ENCODE results near the gene KRT84.

KRT84 gene

DNA sequence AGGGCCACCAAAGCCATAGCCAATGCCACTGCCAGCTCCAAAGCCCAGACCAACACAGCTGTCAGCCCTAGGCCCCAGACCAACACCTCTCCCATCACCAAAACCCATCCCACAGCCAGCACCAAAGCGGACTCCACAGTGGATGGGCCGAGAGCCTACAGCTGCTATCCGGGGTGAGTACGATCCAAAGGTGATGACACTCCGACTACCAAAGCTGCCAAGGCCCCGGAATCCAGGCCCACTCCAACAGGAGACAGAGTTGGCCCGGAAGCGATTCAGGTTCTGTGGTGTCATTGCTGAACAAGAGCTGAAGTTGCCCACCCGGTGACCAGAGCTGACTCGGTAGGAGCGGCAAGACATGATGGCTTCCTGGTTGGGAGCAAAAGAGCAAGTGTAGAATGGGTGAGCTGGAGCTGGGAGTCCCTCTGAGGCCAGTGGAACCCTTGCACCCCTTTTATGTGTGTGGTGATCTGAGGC is at the start of gene KRT84:
KRT84 (minus strand) TSS at position 427 of the 477 bp plus-strand sequence; CDS start at position 360, 67 bp downstream.
- Histone ChIP-seq H3K27ac (ENCODE audit: extremely low read depth, low read depth, low read length) (no peak within 1 kb of the TSS), H3K9me3 (ENCODE audit: control insufficient read depth, insufficient read depth, low read depth, low read length) (no peaks in the 10 kb centered on the region), H3K4me1 (ENCODE audit: control insufficient read depth, insufficient read depth, low read length) (no peaks in the 10 kb centered on the region), H3K36me3 (ENCODE audit: control insufficient read depth in 2 of 2, insufficient read depth in 1 of 2, low read length in 2 of 2) (no peaks in the 10 kb centered on the region), H3K4me3 (ENCODE audit: low read depth, low read length) (no peak within 1 kb of the TSS)
- ChIA-PET POLR2A (no interaction called here), CTCF (interaction anchor here (0.5 to 2.1 kb wide), 13 partner anchors 9 to 500 kb away, joined by 3 to 10 read pairs (median 4); no protein-coding TSS in a partner anchor)
- TF ChIP-seq ZNF335 (tag by site-specific recombination; conservative IDR thresholded peaks at IDR 0.05) (no peak), ZNF184 (tag by site-specific recombination; IDR thresholded peaks at IDR 0.05) (no peak), ZNF18 (tag by site-specific recombination; IDR thresholded peaks at IDR 0.05) (no peak), ZBTB21 (tag by site-specific recombination; IDR thresholded peaks at IDR 0.05) (no peak), KLF16 (tag by site-specific recombination; IDR thresholded peaks at IDR 0.05) (no peak)

DNA sequence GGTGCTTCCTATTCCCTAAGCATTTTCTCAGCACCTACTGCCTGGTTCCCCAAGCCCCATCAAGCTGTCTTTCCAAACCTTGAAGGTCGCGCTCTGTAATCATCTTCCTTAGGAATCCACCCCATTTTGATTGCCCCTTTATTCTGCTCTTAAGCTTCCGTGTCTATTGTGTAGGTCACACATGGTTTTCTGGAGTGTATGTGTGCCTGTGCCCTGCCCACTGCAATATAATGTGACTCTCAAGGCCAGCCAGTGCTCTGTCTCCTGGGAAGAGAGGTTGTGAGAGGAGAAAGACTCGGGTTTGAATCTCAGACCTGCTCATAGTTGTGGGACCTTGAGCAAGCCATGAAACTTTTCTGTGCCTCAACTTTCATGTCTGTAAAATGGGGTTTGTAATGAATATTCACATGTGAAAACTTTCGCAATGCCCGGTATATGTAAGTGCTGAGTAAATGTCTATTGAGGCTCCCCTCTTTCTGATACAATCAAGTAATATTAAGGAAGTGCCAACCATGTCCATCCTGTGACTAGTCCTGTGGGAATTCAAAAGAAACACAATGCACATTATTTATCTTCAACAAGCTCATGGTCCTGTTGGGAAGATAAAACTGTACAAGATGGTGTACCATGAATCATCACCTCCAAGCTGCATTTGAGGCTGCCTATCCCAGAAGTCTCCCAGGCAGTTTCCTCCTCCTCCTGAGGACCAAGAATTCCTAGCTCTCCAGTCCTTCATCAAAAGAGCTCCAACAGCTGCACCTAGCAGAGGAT is 49.5 kb upstream of the KRT84 start:
- no peak overlapping the region for H3K27ac ChIP-seq (ENCODE audit: extremely low read depth, low read depth, low read length)
- TF ChIP-seq OSR2 (tag by site-specific recombination; IDR thresholded peaks at IDR 0.05), result no peak
- no peak for TF ChIP-seq ZFP3 (tag by site-specific recombination; IDR thresholded peaks at IDR 0.05; ENCODE audit: low read depth)
- no peak for TF ChIP-seq ZBTB48 (tag by site-specific recombination; IDR thresholded peaks at IDR 0.05)
- no peak for TF ChIP-seq ZSCAN4 (tag by site-specific recombination; IDR thresholded peaks at IDR 0.05)
- TF ChIP-seq ZNF366 (tag by site-specific recombination; conservative IDR thresholded peaks at IDR 0.05), result peak; percentile 50
- 0 out of 2 replicates have a peak, but pooled peaks have one; percentile 12 for TF ChIP-seq ZNF24 (tag by site-specific recombination; IDR thresholded peaks at IDR 0.05)
- H3K9me3 ChIP-seq (ENCODE audit: control insufficient read depth, insufficient read depth, low read depth, low read length), result no peaks in the 10 kb centered on the region
- H3K36me3 ChIP-seq (ENCODE audit: control insufficient read depth in 2 of 2, insufficient read depth in 1 of 2, low read length in 2 of 2), result no peaks in the 10 kb centered on the region
- CTCF ChIA-PET, result no interaction called here
- H3K4me1 ChIP-seq (ENCODE audit: control insufficient read depth, insufficient read depth, low read length), result no peaks in the 10 kb centered on the region
- POLR2A ChIA-PET, result no interaction called here
- H3K4me3 ChIP-seq (ENCODE audit: low read depth, low read length), result no peak overlapping the region

DNA sequence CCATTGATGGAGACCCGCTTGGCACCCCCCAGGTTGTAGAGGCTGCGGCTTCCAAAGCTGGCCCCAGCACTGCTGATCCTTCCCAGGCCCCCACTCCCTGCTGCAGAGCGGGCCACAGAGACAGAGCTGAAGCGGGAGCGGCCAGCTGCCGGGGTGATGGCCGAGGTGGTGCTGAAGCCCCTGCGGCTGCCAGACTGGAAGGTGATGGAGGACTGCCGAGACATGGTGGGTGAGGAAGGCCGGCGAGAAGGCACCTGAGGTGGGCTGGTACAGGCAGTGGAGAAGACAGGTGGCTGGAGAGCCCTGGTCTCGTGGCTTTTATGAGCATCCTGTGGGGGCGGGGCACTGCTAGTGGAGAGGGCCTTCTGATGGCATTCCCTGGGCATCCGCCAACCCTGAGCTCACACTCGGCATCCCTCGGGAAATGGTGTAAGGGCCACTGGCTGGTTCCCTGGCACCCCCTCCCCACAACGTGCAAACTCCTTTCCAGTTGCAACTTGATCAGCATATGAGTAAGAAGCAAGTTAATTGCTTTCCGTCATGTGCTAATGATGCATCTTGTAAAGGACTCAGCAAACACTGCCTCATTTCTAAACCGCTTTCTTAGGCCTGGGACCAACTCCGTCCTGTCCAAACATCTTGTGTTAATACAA is 48.8 kb upstream of the KRT84 start, which contains the start of gene KRT75:
KRT75 (minus strand) TSS at position 291 of the 653 bp plus-strand sequence; CDS start at position 224, 67 bp downstream.
- H3K4me1 ChIP-seq (ENCODE audit: control insufficient read depth, insufficient read depth, low read length), result no peaks in the 10 kb centered on the region
- ChIA-PET CTCF (no interaction called here), POLR2A (no interaction called here)
- no peak within 1 kb of the TSS for H3K4me3 ChIP-seq (ENCODE audit: low read depth, low read length)
- H3K27ac ChIP-seq (ENCODE audit: extremely low read depth, low read depth, low read length), result no peak within 1 kb of the TSS
- H3K9me3 ChIP-seq (ENCODE audit: control insufficient read depth, insufficient read depth, low read depth, low read length), result no peaks in the 10 kb centered on the region
- H3K36me3 ChIP-seq (ENCODE audit: control insufficient read depth in 2 of 2, insufficient read depth in 1 of 2, low read length in 2 of 2), result no peaks in the 10 kb centered on the region
- TF ChIP-seq HOXD13 (CRISPR knock-in tag; IDR thresholded peaks at IDR 0.05; ENCODE audit: borderline replicate concordance), result no peak
- TF ChIP-seq ZNF843 (tag by site-specific recombination; IDR thresholded peaks at IDR 0.05), result peak; percentile 58; the same call in 1 of the 2 replicates
- TF ChIP-seq, protein P1, sequence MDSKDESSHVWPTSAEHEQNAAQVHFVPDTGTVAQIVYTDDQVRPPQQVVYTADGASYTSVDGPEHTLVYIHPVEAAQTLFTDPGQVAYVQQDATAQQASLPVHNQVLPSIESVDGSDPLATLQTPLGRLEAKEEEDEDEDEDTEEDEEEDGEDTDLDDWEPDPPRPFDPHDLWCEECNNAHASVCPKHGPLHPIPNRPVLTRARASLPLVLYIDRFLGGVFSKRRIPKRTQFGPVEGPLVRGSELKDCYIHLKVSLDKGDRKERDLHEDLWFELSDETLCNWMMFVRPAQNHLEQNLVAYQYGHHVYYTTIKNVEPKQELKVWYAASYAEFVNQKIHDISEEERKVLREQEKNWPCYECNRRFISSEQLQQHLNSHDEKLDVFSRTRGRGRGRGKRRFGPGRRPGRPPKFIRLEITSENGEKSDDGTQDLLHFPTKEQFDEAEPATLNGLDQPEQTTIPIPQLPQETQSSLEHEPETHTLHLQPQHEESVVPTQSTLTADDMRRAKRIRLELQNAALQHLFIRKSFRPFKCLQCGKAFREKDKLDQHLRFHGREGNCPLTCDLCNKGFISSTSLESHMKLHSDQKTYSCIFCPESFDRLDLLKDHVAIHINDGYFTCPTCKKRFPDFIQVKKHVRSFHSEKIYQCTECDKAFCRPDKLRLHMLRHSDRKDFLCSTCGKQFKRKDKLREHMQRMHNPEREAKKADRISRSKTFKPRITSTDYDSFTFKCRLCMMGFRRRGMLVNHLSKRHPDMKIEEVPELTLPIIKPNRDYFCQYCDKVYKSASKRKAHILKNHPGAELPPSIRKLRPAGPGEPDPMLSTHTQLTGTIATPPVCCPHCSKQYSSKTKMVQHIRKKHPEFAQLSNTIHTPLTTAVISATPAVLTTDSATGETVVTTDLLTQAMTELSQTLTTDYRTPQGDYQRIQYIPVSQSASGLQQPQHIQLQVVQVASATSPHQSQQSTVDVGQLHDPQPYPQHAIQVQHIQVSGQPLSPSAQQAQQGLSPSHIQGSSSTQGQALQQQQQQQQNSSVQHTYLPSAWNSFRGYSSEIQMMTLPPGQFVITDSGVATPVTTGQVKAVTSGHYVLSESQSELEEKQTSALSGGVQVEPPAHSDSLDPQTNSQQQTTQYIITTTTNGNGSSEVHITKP (tag by site-specific recombination; IDR thresholded peaks at IDR 0.05), result peak; percentile 48; the same call in 1 of the 2 replicates
- peak; percentile 88 for TF ChIP-seq ZEB2 (tag by site-specific recombination; IDR thresholded peaks at IDR 0.05)
- peak; percentile 88 for TF ChIP-seq ZNF639 (tag by site-specific recombination; IDR thresholded peaks at IDR 0.05)
- TF ChIP-seq ZNF76 (tag by site-specific recombination; IDR thresholded peaks at IDR 0.05; ENCODE audit: borderline replicate concordance, low read depth), result peak; percentile 18; the same call in 1 of the 2 replicates
- peak; percentile 27; the same call in 1 of the 2 replicates for TF ChIP-seq OSR2 (tag by site-specific recombination; IDR thresholded peaks at IDR 0.05)
- TF ChIP-seq ZSCAN23 (tag by site-specific recombination; IDR thresholded peaks at IDR 0.05), result 0 out of 2 replicates have a peak, but pooled peaks have one; percentile 21
- peak; percentile 84; the same call in 1 of the 2 replicates for TF ChIP-seq ZNF660 (tag by site-specific recombination; IDR thresholded peaks at IDR 0.05)
- TF ChIP-seq ZNF10 (tag by site-specific recombination; IDR thresholded peaks at IDR 0.05), result peak; percentile 69; the same call in 1 of the 2 replicates
- TF ChIP-seq ZNF558 (tag by site-specific recombination; IDR thresholded peaks at IDR 0.05), result peak; percentile 59; the same call in 1 of the 2 replicates

All from HEK293 (cell line).